Lower lobe of right lung (tissue), 2 donors: Measurements from ENCODE around the gene DDN. TPM values are rescaled to one million over a fixed set of nuclear protein-coding genes. Genes with fewer than 3 reads are reported as not detected.

Experiments
- ATAC-seq, 2 donors: fragments of 200-7000 bp; cut with Tn5 transposase; one replicate each; pipeline ENCODE4 v1.9.1; 2020 to 2022; ENCODE audit warnings: mild to moderate bottlenecking in 2 of 2, moderate library complexity in 2 of 2
- DNase-seq: peaks from one replicate; pipeline ENCODE4 v3.0.0-alpha.2; 2020
- H3K27ac ChIP-seq: fragments of 200-600 bp; one replicate; pipeline ENCODE4 v1.8.0; 2022
- H3K27me3 ChIP-seq: fragments of 200-600 bp; one replicate; pipeline ENCODE4 v1.8.0; 2022; ENCODE audit warnings: low read depth
- H3K36me3 ChIP-seq: fragments of 200-600 bp; one replicate; pipeline ENCODE4 v1.8.0; 2022; ENCODE audit warnings: mild to moderate bottlenecking
- H3K4me1 ChIP-seq: fragments of 200-600 bp; one replicate; pipeline ENCODE4 v1.8.0; 2022
- H3K4me3 ChIP-seq: fragments of 200-600 bp; one replicate; pipeline ENCODE4 v1.8.0; 2022; ENCODE audit warnings: mild to moderate bottlenecking
- H3K9me3 ChIP-seq: fragments of 200-600 bp; one replicate; pipeline ENCODE4 v1.8.0; 2022
- CTCF ChIP-seq: fragments of 200-600 bp; IDR thresholded peaks from one replicate; pipeline ENCODE4 v1.8.0; 2022; ENCODE audit warnings: antibody characterized with exemption, mild to moderate bottlenecking
- intact Hi-C: fragments of 100-400 bp; cut with DNase I; formaldehyde crosslinking; loops from one replicate; pipeline ENCODE4 v1.11.0; 2022
- total RNA-seq: library from RNA; stranded (reverse); fragmentation: NEBNext Ultra II Directional; extraction: Animal tissue kit (Norgen Biotek cat#: 25700); gene quantifications from one replicate; pipeline ENCODE4 v1.2.1, GENCODE V29; 2021
- donor health status: DM: no; HTN: yes; CAD: no; lungs with severe emphysema.

The DDN gene
- total RNA-seq, 1 donor from 2014 or later, result not detected

GRCh38 chr12:49020441-49020840 lies 21.3 kb upstream of the DDN start:
- intact Hi-C loops, result no loop called here
- no peak overlapping the region for H3K27ac ChIP-seq
- ATAC-seq, result no peak
- no peak for TF ChIP-seq CTCF
- H3K27me3 ChIP-seq, result no peaks in the 10 kb centered on the region
- H3K9me3 ChIP-seq, result no peaks in the 10 kb centered on the region
- H3K4me1 ChIP-seq, result peaks cover 17% of the 10 kb centered on the region
- no peak overlapping the region for H3K4me3 ChIP-seq
- no peak for DNase-seq
- H3K36me3 ChIP-seq, result peaks cover 48% of the 10 kb centered on the region

DNA sequence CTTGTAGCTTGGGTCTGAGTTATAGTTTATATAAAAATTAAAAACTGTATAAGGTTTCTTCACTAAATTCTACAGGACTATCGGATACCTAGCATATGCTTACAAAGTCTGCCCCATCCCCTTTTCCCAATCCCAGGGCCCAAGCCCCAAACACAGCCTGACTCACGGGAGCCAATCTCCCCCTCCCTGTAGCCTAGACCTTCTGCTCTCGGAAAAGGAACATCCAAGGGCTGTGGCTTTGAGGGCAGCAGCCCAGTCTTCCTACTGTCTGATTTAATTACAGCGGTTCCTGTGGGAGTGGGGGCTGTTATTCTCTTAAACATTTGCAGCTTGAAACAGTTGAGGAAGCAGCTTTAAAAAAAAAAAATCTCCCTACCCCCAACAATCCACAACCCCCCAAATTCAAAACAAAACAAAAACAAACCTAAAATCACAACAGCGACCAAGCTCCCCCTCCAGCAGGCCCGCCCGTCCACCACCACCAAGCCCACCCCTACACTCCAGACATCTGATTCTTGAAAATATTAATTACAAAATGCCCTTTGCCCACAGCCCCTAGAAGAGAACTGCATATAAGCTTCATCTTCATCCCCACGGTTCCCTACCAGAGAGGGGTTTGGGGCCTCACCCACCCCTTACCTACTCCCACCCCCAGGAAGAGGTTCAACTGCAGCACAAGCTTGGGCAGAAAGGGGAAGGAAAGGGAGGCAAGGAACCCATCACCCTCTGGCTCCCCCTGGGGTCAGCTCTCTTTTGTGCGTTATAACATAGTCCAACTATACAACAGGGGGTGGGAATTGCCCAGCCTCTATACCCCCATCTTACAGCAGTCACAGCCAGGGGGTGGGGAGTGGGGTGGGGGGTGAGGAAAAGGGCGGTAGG lies 20.5 kb upstream of the DDN start:
- H3K27me3 ChIP-seq, result no peaks in the 10 kb centered on the region
- peaks cover 40% of the 10 kb centered on the region for H3K36me3 ChIP-seq
- peak overlapping the region; percentile 97 for H3K27ac ChIP-seq
- intact Hi-C loops, result no loop called here
- ATAC-seq, result peak in 1 of 2 donors; percentile 5
- no peak for DNase-seq
- H3K4me1 ChIP-seq, result peaks cover 17% of the 10 kb centered on the region
- TF ChIP-seq CTCF, result peak; percentile 8
- H3K4me3 ChIP-seq, result peak overlapping the region; percentile 81
- H3K9me3 ChIP-seq, result no peaks in the 10 kb centered on the region

- H3K27me3 ChIP-seq, result no peaks in the 10 kb centered on the region
- peaks cover 17% of the 10 kb centered on the region for H3K4me1 ChIP-seq
- ATAC-seq (peak; percentile 29 to 32), DNase-seq (no peak)
- H3K36me3 ChIP-seq, result peaks cover 34% of the 10 kb centered on the region
- intact Hi-C loops, result no loop called here
- peak overlapping the region; percentile 97 for H3K27ac ChIP-seq
- H3K9me3 ChIP-seq, result no peaks in the 10 kb centered on the region
- TF ChIP-seq CTCF, result no peak
- H3K4me3 ChIP-seq, result peak overlapping the region; percentile 81
Observed at GRCh38 chr12:49019120-49019430, 19.9 kb upstream of the DDN start.

DNA sequence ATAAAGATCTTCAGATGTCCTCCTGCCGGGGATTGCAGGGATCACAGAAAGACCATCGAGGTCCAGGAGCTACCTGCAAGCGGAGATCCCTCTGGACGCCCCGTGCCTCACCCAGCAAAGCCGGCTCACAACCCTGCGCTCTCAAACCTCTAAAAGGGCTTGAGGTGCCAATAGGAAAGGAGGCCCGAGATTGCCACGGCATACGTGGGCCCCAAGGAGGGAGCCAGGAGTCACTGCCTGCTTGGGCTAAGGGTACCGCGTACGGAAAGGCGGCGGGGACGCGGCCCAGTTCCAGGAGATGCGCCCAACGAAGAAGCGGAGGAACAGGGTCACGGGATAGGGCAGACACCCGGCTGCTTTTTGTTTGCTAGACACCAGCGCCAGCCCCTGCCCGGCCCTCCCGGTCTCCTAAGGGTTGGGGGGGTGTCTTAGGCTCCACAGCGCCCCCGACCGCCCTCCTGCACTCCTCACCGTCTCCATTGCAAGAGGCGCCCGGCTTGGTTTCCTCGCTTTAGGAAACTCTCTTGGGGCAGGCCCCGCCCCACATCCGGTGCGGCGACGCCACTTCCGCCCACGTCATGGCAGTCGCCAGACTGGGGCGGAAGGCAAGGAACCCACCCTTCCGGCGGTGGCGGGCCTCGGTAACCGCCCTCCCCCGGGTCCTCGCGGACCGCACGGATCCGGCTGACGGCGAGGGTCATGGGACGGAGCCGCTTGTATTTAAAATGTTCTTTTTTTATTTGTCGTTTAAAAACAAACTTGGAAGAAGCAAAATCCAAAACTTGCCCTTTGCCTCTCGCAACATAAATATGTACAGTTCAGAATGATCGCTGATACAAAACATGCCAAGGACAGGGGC lies 19.3 kb upstream of the DDN start, which contains the start of gene PRKAG1:
Gene PRKAG1 (minus strand): TSS at position 516 of the 859 bp plus-strand sequence. CDS start 36 bp downstream, at position 480.
- peak within 1 kb of the TSS; percentile 81 for H3K4me3 ChIP-seq
- peak within 1 kb of the TSS; percentile 97 for H3K27ac ChIP-seq
- intact Hi-C loops, result no loop called here
- ATAC-seq (peak; percentile 96 to 98), DNase-seq (peak; percentile 98)
- peak; percentile 56 for TF ChIP-seq CTCF
- peaks cover 17% of the 10 kb centered on the region for H3K4me1 ChIP-seq
- no peaks in the 10 kb centered on the region for H3K27me3 ChIP-seq
- H3K9me3 ChIP-seq, result no peaks in the 10 kb centered on the region
- peaks cover 28% of the 10 kb centered on the region for H3K36me3 ChIP-seq

DNA sequence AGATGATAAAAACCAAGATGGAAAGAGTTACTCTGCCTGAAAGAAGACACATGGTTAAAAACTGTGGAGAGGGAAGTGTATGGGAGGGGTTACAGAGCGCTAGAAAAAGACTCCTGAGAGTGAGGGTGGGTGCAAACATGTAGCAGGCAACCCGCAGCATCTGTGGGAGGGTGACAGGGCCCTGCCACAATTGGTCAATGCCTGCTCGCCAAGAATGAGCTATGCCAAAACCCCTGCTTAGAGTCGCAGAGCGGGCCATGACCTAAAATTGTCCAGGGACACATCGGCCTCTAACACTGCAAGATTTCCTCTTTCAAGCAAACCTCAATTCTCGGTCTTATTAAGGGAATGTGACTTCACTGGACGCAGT lies 18.7 kb upstream of the DDN start:
- no peaks in the 10 kb centered on the region for H3K9me3 ChIP-seq
- H3K4me3 ChIP-seq, result peak overlapping the region; percentile 81
- peak; percentile 6 to 13 for ATAC-seq
- peaks cover 17% of the 10 kb centered on the region for H3K4me1 ChIP-seq
- H3K27me3 ChIP-seq, result no peaks in the 10 kb centered on the region
- intact Hi-C loops, result no loop called here
- peak overlapping the region; percentile 97 for H3K27ac ChIP-seq
- no peak for DNase-seq
- no peak for TF ChIP-seq CTCF
- H3K36me3 ChIP-seq, result peaks cover 24% of the 10 kb centered on the region
